Testis (tissue), 3 donors: Measurements from ENCODE around the gene VAMP3. TPM values are rescaled to one million over a fixed set of nuclear protein-coding genes. Genes with fewer than 3 reads are reported as not detected.
"Not testable (repeated sequence)": the region's sequence is repeated elsewhere in the genome, so short reads cannot be mapped to it uniquely, and the experiment has no call there.

Source experiments
- DNase-seq: peaks from one replicate; pipeline ENCODE4 v3.0.0-alpha.2; 2019
- H3K27ac ChIP-seq, 2 donors: fragments of 200-600 bp; sonication (generic); one replicate each; pipeline ENCODE4 v1.5.1; 2019
- H3K27me3 ChIP-seq: fragments of 200-600 bp; sonication (generic); one replicate; pipeline ENCODE4 v1.5.1; 2019
- H3K36me3 ChIP-seq: fragments of 200-600 bp; sonication (generic); one replicate; pipeline ENCODE4 v1.5.1; 2017; ENCODE audit warnings: low read depth; ENCODE audit errors: missing control alignments
- H3K4me1 ChIP-seq: fragments of 200-600 bp; sonication (generic); one replicate; pipeline ENCODE4 v1.5.1; 2019
- H3K4me3 ChIP-seq, 2 donors: fragments of 200-600 bp; sonication (generic); one replicate each; pipeline ENCODE4 v1.5.1; 2017 to 2019
- H3K9me3 ChIP-seq: fragments of 200-600 bp; sonication (generic); one replicate; pipeline ENCODE4 v1.5.1; 2017
- CTCF ChIP-seq, 3 experiments: fragments of 450-650 bp in 2 of 3; fragments of 200-600 bp in 1 of 3; sonication (generic) in 1 of 3; IDR thresholded peaks; one replicate each; pipeline ENCODE4 v1.5.1; 2016 to 2019; ENCODE audit warnings: antibody characterized with exemption in 3 of 3, mild to moderate bottlenecking in 2 of 3, moderate library complexity in 1 of 3
- POLR2A ChIP-seq: fragments of 450-650 bp; IDR thresholded peaks from one replicate; pipeline ENCODE4 v1.6.1; 2017; ENCODE audit warnings: antibody characterized with exemption, mild to moderate bottlenecking, moderate library complexity
- WGBS, 2 donors: methylation state at CpG; one replicate each; pipeline ENCODE4 v1.1.5; 2018; 5-methylcytosine and 5-hydroxymethylcytosine counted together
- intact Hi-C: fragments of 100-400 bp; cut with DNase I; formaldehyde crosslinking; loops from one replicate; pipeline ENCODE4 v1.15.1; 2023; ENCODE audit warnings: low total_unique reads
- polyA plus RNA-seq: library from polyadenylated mRNA; stranded (reverse); fragments of 350-450 nt; fragmentation: Illumina TruSeq; extraction: RNeasy Lipid Tissue Mini Kit (QIAGEN cat#74804); gene quantifications from one replicate; pipeline ENCODE4 v1.2.3, GENCODE V29; 2014; ENCODE audit warnings: low read depth, low replicate concordance; ENCODE audit not compliant: insufficient read depth
- total RNA-seq, 2 donors: library from RNA; depleted of rRNA; stranded (reverse); fragments of >200 nt; gene quantifications; one replicate each; pipeline ENCODE4 v1.2.3, GENCODE V29; 2016

VAMP3 gene
- total and polyA plus RNA-seq, 3 donors from 2014 or later, result 77.3 to 99.5 (median 95.5) TPM

GRCh38 chr1:7789828-7790227 is 18.7 kb downstream of the VAMP3 start:
- no peaks in the 10 kb centered on the region for H3K36me3 ChIP-seq
- H3K4me1 ChIP-seq, result peaks cover 4% of the 10 kb centered on the region
- TF ChIP-seq CTCF (IDR thresholded peaks at IDR 0.05), result no peak
- no peaks in the 10 kb centered on the region for H3K9me3 ChIP-seq
- H3K27ac ChIP-seq, result no peak overlapping the region
- no peaks in the 10 kb centered on the region for H3K27me3 ChIP-seq
- H3K4me3 ChIP-seq, result no peak overlapping the region
- DNase-seq, result no peak
- intact Hi-C loops, result no loop called here
- 69 to 76% methylated on average over 5 of the region's 5 CpGs for WGBS, 2 donors

DNA sequence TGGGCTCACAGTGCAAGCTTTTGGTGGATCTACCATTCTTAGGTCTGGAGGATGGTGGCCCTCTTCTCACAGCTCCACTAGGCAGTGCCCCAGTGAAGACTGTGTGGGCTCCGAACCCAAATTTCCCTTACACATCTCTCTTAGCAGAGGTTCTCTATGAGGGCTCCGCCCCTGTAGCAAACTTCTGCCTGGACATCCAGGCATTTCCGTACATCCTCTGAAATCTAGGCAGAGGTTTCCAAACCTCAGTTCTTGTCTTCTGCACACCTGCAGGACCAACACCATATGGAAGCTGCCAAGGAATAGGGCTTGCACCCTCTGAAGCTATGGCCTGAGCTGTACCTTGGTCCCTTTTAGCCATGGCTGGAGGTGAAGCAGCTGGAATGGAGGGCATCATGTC is 19.9 kb downstream of the VAMP3 start:
- H3K27ac ChIP-seq, H3K4me1 ChIP-seq, H3K4me3 ChIP-seq, H3K36me3 ChIP-seq, H3K27me3 ChIP-seq, DNase-seq, H3K9me3 ChIP-seq, intact Hi-C loops: not testable (repeated sequence)
- 96 to 97% methylated on average over 3 of the region's 3 CpGs for WGBS, 2 donors

DNA sequence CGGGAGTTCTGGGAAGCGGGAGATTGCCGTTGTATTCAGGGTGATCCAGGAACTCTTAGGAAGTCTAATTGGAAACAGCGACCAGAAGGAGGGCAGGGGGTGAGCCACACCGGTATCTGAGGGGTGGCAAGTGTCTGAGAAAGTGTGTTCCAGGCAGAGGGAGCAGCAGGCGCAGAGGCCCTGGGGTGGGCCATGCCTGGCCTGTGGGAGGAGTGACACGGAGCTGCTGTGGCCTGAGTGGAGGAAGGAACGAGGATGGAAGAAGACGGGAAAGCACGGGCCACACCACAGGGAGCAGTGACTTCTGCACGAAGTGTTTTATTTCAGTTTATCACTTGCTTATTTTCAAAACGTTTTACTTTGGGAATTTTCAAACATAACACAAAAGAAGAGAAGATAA is 24.3 kb downstream of the VAMP3 start:
- intact Hi-C loops, result no loop called here
- Histone ChIP-seq H3K4me3 (no peak overlapping the region), H3K27ac (no peak overlapping the region), H3K36me3 (no peaks in the 10 kb centered on the region), H3K9me3 (no peaks in the 10 kb centered on the region), H3K4me1 (no peaks in the 10 kb centered on the region), H3K27me3 (no peaks in the 10 kb centered on the region)
- no peak for DNase-seq
- 82 to 91% methylated on average over 12 of the region's 12 CpGs for WGBS, 2 donors
- no peak for TF ChIP-seq CTCF (IDR thresholded peaks at IDR 0.05)
- no peak for TF ChIP-seq POLR2A

DNA sequence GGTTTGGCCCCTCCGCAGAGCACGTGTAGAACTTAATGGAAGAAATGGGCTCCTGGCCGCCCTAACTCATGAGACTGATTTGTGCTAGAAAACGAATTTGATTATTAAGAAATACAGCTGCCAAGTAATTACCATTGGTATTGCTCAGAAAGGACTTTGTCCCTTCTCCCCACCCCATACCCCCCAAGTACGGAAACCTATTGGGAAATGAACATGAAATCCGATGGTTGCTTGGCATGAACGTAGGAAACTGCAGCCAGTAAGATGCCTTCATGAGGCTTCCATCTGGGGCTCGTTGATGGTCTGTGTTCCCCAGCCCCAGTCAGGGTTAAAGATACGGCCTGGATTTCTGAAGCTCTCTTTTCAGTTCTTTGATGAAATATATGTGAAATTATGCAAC is 34.4 kb downstream of the VAMP3 start:
- Histone ChIP-seq H3K27ac (no peak overlapping the region), H3K27me3 (no peaks in the 10 kb centered on the region), H3K9me3 (no peaks in the 10 kb centered on the region), H3K36me3 (no peaks in the 10 kb centered on the region), H3K4me3 (no peak overlapping the region), H3K4me1 (no peaks in the 10 kb centered on the region)
- 86 to 93% methylated on average over 9 of the region's 9 CpGs for WGBS, 2 donors
- TF ChIP-seq POLR2A (no peak), CTCF (IDR thresholded peaks at IDR 0.05) (no peak)
- intact Hi-C loops, result no loop called here
- no peak for DNase-seq

DNA sequence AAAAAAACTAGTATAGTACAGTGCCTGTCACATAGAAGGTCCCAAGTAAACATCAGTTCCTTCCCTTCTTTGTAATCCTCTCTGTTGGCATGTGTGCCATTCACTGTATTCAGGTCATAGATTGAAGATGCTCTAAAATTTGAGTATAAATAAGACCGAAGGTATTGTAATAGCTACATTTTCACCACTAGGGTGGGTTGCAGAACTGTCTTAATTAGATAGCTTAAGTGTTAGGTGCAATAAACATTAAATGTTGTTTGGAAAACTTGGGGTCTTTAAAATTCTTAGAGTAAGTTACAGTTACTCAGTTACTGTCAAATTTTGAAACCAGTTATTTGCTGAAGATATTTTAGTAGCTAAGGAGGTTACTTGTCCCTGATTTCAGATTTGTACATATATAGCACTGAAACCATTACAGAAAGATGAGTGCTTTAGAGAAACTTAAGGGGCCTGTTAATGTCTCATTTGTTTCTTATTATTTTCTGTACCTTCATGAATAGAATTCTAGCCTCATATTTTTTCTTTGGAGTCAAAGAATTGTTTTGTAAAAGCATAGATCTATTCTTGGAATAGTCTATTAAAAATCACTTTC is 37.3 kb downstream of the VAMP3 start:
- 55 to 59% methylated on average over 1 of the region's 1 CpG for WGBS, 2 donors
- Histone ChIP-seq H3K27me3 (no peaks in the 10 kb centered on the region), H3K27ac (no peak overlapping the region), H3K9me3 (no peaks in the 10 kb centered on the region), H3K36me3 (no peaks in the 10 kb centered on the region), H3K4me3 (no peak overlapping the region), H3K4me1 (no peaks in the 10 kb centered on the region)
- TF ChIP-seq CTCF (IDR thresholded peaks at IDR 0.05), result peak in 2 of 3 experiments; percentile 8 to 51
- TF ChIP-seq POLR2A, result no peak
- no peak for DNase-seq
- intact Hi-C loops, result no loop called here
